ENCODE data around the gene ACOXL. TPM values are rescaled to one million over a fixed set of nuclear protein-coding genes. Genes with fewer than 3 reads are reported as not detected.

The ACOXL gene
- polyA plus RNA-seq, 2 donors: not detected

DNA sequence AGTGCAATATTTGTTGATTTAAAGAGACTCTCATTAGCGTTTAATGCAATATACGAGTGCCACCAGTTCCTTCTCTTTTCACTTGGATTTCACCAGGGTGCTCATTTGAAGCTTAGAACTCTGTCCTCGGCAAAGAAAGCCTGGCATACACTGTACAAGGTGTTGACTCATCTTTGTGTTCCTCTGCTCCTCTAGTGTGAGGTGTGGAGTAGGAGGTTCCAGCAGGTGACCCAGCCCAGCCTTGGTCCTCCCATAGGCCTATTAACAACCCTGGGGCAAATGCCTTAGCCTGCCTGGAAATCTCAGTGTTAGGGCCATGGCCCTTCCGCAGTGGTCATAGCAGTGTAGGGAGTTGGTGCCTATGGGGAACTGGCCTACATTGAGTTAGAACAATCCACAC, 408.4 kb downstream of the ACOXL start:
- Histone ChIP-seq H3K9me3 (ENCODE audit: control insufficient read depth in 2 of 2, insufficient read depth in 1 of 2, low read depth in 1 of 2, low read length in 1 of 2) (no peaks in the 10 kb centered on the region), H3K36me3 (ENCODE audit: control insufficient read depth in 2 of 2, insufficient read depth in 2 of 2, low read length in 1 of 2) (peaks cover 0 to 4% of the 10 kb centered on the region in 2 donors), H3K4me3 (ENCODE audit: low read depth in 1 of 2, low read length in 2 of 2) (no peak overlapping the region), H3K27ac (ENCODE audit: low read depth in 2 of 2, low read length in 1 of 2) (no peak overlapping the region), H3K27me3 (ENCODE audit: control insufficient read depth in 1 of 2, insufficient read depth in 2 of 2, low read length in 2 of 2) (no peaks in the 10 kb centered on the region), H3K4me1 (ENCODE audit: control insufficient read depth in 2 of 2, insufficient read depth in 2 of 2, low read length in 1 of 2) (peaks cover under 1 to 10% of the 10 kb centered on the region in 2 donors)
- 84 to 86% methylated on average over 4 of the region's 4 CpGs for WGBS, 2 donors

- H3K36me3 ChIP-seq (ENCODE audit: control insufficient read depth in 2 of 2, insufficient read depth in 2 of 2, low read length in 1 of 2): peaks cover 0 to 6% of the 10 kb centered on the region in 2 donors
- no peaks in the 10 kb centered on the region for H3K27me3 ChIP-seq (ENCODE audit: control insufficient read depth in 1 of 2, insufficient read depth in 2 of 2, low read length in 2 of 2)
- WGBS, 2 donors: 93 to 98% methylated on average over 1 of the region's 1 CpG
- H3K4me1 ChIP-seq (ENCODE audit: control insufficient read depth in 2 of 2, insufficient read depth in 2 of 2, low read length in 1 of 2): peaks cover 0 to 10% of the 10 kb centered on the region in 2 donors
- H3K9me3 ChIP-seq (ENCODE audit: control insufficient read depth in 2 of 2, insufficient read depth in 1 of 2, low read depth in 1 of 2, low read length in 1 of 2): no peaks in the 10 kb centered on the region
- no peak overlapping the region for H3K4me3 ChIP-seq (ENCODE audit: low read depth in 1 of 2, low read length in 2 of 2)
- H3K27ac ChIP-seq (ENCODE audit: low read depth in 2 of 2, low read length in 1 of 2): no peak overlapping the region
Measured at GRCh38 chr2:111142101-111142500, 409.7 kb downstream of the ACOXL start.

DNA sequence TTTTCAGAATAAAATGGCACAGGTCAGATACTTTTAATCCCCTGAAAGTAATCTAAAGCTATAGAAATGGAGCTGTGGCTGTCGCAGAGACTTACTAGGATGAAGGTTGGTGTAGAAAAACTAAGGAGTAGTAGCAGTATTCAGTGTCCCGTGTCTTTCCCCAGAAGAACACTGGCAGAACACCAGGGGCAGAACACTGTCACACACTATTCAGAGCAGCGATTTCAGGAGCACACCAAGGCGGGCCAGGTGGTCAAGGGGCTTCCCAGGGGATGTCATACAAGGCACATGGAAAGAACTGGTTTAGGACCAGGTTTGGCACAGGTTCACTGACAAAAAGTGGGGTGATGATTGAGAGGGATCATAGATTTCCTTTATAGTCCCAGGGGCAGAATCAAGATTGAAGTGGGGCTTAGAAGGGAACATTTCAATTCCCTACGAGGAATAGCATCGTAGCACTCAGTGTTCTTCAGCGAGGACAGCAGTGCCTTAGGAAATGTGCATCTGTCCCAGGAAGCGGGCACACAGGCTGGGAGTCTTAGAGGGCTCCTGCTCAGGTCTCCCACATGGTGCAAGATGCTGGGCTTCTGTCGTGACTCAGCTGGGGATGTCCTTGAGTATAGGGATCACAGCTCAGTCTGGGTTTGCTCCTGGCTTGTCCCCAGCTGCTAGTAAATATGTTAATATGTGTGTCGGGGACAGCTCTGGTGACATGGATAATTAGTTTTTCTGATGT, 410.9 kb downstream of the ACOXL start:
- peaks cover 0 to 10% of the 10 kb centered on the region in 2 donors for H3K4me1 ChIP-seq (ENCODE audit: control insufficient read depth in 2 of 2, insufficient read depth in 2 of 2, low read length in 1 of 2)
- no peak overlapping the region for H3K4me3 ChIP-seq (ENCODE audit: low read depth in 1 of 2, low read length in 2 of 2)
- H3K27me3 ChIP-seq (ENCODE audit: control insufficient read depth in 1 of 2, insufficient read depth in 2 of 2, low read length in 2 of 2): no peaks in the 10 kb centered on the region
- H3K9me3 ChIP-seq (ENCODE audit: control insufficient read depth in 2 of 2, insufficient read depth in 1 of 2, low read depth in 1 of 2, low read length in 1 of 2): no peaks in the 10 kb centered on the region
- H3K36me3 ChIP-seq (ENCODE audit: control insufficient read depth in 2 of 2, insufficient read depth in 2 of 2, low read length in 1 of 2): peaks cover 0 to 6% of the 10 kb centered on the region in 2 donors
- H3K27ac ChIP-seq (ENCODE audit: low read depth in 2 of 2, low read length in 1 of 2): no peak overlapping the region
- WGBS, 2 donors: 92 to 93% methylated on average over 10 of the region's 10 CpGs

GRCh38 chr2:111143843-111144198, 411.4 kb downstream of the ACOXL start:
- 72 to 82% methylated on average over 1 of the region's 1 CpG for WGBS, 2 donors
- Histone ChIP-seq H3K9me3 (ENCODE audit: control insufficient read depth in 2 of 2, insufficient read depth in 1 of 2, low read depth in 1 of 2, low read length in 1 of 2) (no peaks in the 10 kb centered on the region), H3K36me3 (ENCODE audit: control insufficient read depth in 2 of 2, insufficient read depth in 2 of 2, low read length in 1 of 2) (peaks cover 0 to 6% of the 10 kb centered on the region in 2 donors), H3K27me3 (ENCODE audit: control insufficient read depth in 1 of 2, insufficient read depth in 2 of 2, low read length in 2 of 2) (no peaks in the 10 kb centered on the region), H3K4me3 (ENCODE audit: low read depth in 1 of 2, low read length in 2 of 2) (no peak overlapping the region), H3K27ac (ENCODE audit: low read depth in 2 of 2, low read length in 1 of 2) (no peak overlapping the region), H3K4me1 (ENCODE audit: control insufficient read depth in 2 of 2, insufficient read depth in 2 of 2, low read length in 1 of 2) (peaks cover 0 to 8% of the 10 kb centered on the region in 2 donors)

GRCh38 chr2:111145103-111145760, 412.9 kb downstream of the ACOXL start:
- Histone ChIP-seq H3K4me1 (ENCODE audit: control insufficient read depth in 2 of 2, insufficient read depth in 2 of 2, low read length in 1 of 2) (no peaks in the 10 kb centered on the region), H3K27ac (ENCODE audit: low read depth in 2 of 2, low read length in 1 of 2) (no peak overlapping the region), H3K4me3 (ENCODE audit: low read depth in 1 of 2, low read length in 2 of 2) (no peak overlapping the region), H3K27me3 (ENCODE audit: control insufficient read depth in 1 of 2, insufficient read depth in 2 of 2, low read length in 2 of 2) (no peaks in the 10 kb centered on the region), H3K9me3 (ENCODE audit: control insufficient read depth in 2 of 2, insufficient read depth in 1 of 2, low read depth in 1 of 2, low read length in 1 of 2) (no peaks in the 10 kb centered on the region), H3K36me3 (ENCODE audit: control insufficient read depth in 2 of 2, insufficient read depth in 2 of 2, low read length in 1 of 2) (peaks cover 0 to 6% of the 10 kb centered on the region in 2 donors)
- 89 to 93% methylated on average over 7 of the region's 7 CpGs for WGBS, 2 donors

DNA sequence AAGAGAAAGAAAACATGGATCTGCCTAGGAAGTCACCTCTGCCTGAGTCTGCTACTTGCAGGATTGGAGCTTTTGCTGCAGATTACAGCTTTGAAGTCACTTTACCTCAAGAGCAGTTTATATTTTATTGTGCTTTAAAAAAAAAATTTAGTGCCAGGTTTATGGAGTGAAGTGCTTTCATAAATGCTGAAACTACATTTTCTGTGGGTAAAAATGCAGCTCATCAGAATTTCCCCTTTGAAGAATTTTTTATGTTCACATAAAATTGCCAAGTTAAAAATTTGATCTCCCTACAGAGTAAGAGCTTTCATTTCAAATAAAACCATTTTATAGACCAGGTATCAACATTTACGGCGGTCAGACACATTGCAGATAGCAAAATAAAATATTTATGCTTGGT, 413.6 kb downstream of the ACOXL start:
- H3K27me3 ChIP-seq (ENCODE audit: control insufficient read depth in 1 of 2, insufficient read depth in 2 of 2, low read length in 2 of 2): no peaks in the 10 kb centered on the region
- H3K4me3 ChIP-seq (ENCODE audit: low read depth in 1 of 2, low read length in 2 of 2): no peak overlapping the region
- peaks cover 2 to 6% of the 10 kb centered on the region in 2 donors for H3K36me3 ChIP-seq (ENCODE audit: control insufficient read depth in 2 of 2, insufficient read depth in 2 of 2, low read length in 1 of 2)
- H3K9me3 ChIP-seq (ENCODE audit: control insufficient read depth in 2 of 2, insufficient read depth in 1 of 2, low read depth in 1 of 2, low read length in 1 of 2): no peaks in the 10 kb centered on the region
- 96 to 98% methylated on average over 2 of the region's 2 CpGs for WGBS, 2 donors
- H3K4me1 ChIP-seq (ENCODE audit: control insufficient read depth in 2 of 2, insufficient read depth in 2 of 2, low read length in 1 of 2): no peaks in the 10 kb centered on the region
- no peak overlapping the region for H3K27ac ChIP-seq (ENCODE audit: low read depth in 2 of 2, low read length in 1 of 2)

- WGBS, 2 donors: 79 to 89% methylated on average over 3 of the region's 3 CpGs
- Histone ChIP-seq H3K9me3 (ENCODE audit: control insufficient read depth in 2 of 2, insufficient read depth in 1 of 2, low read depth in 1 of 2, low read length in 1 of 2) (no peaks in the 10 kb centered on the region), H3K4me1 (ENCODE audit: control insufficient read depth in 2 of 2, insufficient read depth in 2 of 2, low read length in 1 of 2) (no peaks in the 10 kb centered on the region), H3K36me3 (ENCODE audit: control insufficient read depth in 2 of 2, insufficient read depth in 2 of 2, low read length in 1 of 2) (peaks cover 12 to 13% of the 10 kb centered on the region in 2 donors), H3K27me3 (ENCODE audit: control insufficient read depth in 1 of 2, insufficient read depth in 2 of 2, low read length in 2 of 2) (no peaks in the 10 kb centered on the region), H3K27ac (ENCODE audit: low read depth in 2 of 2, low read length in 1 of 2) (no peak overlapping the region), H3K4me3 (ENCODE audit: low read depth in 1 of 2, low read length in 2 of 2) (no peak overlapping the region)
Measured at GRCh38 chr2:111148225-111148873, 416.0 kb downstream of the ACOXL start.

- Histone ChIP-seq H3K27ac (ENCODE audit: low read depth in 2 of 2, low read length in 1 of 2) (no peak overlapping the region), H3K36me3 (ENCODE audit: control insufficient read depth in 2 of 2, insufficient read depth in 2 of 2, low read length in 1 of 2) (peaks cover 12 to 15% of the 10 kb centered on the region in 2 donors)
- WGBS, 2 donors: 87% methylated on average over 8 of the region's 8 CpGs
Measured at GRCh38 chr2:111148925-111149324, 416.6 kb downstream of the ACOXL start.

GRCh38 chr2:111149882-111150455, 417.6 kb downstream of the ACOXL start:
- Histone ChIP-seq H3K4me1 (ENCODE audit: control insufficient read depth in 2 of 2, insufficient read depth in 2 of 2, low read length in 1 of 2) (no peaks in the 10 kb centered on the region), H3K36me3 (ENCODE audit: control insufficient read depth in 2 of 2, insufficient read depth in 2 of 2, low read length in 1 of 2) (peaks cover 12 to 15% of the 10 kb centered on the region in 2 donors), H3K27ac (ENCODE audit: low read depth in 2 of 2, low read length in 1 of 2) (no peak overlapping the region), H3K27me3 (ENCODE audit: control insufficient read depth in 1 of 2, insufficient read depth in 2 of 2, low read length in 2 of 2) (no peaks in the 10 kb centered on the region), H3K4me3 (ENCODE audit: low read depth in 1 of 2, low read length in 2 of 2) (no peak overlapping the region), H3K9me3 (ENCODE audit: control insufficient read depth in 2 of 2, insufficient read depth in 1 of 2, low read depth in 1 of 2, low read length in 1 of 2) (no peaks in the 10 kb centered on the region)
- WGBS, 2 donors: 97 to 98% methylated on average over 7 of the region's 7 CpGs

More at GRCh38 chr2:111148925-111149324, 416.6 kb downstream of the ACOXL start:
- no peaks in the 10 kb centered on the region for H3K27me3 ChIP-seq (ENCODE audit: control insufficient read depth in 1 of 2, insufficient read depth in 2 of 2, low read length in 2 of 2)
- H3K9me3 ChIP-seq (ENCODE audit: control insufficient read depth in 2 of 2, insufficient read depth in 1 of 2, low read depth in 1 of 2, low read length in 1 of 2): no peaks in the 10 kb centered on the region
- H3K4me1 ChIP-seq (ENCODE audit: control insufficient read depth in 2 of 2, insufficient read depth in 2 of 2, low read length in 1 of 2): no peaks in the 10 kb centered on the region
- no peak overlapping the region for H3K4me3 ChIP-seq (ENCODE audit: low read depth in 1 of 2, low read length in 2 of 2)

Data from esophagus (tissue), 2 donors.